OCI-LY7 (cell line): ENCODE data around the gene TFCP2. TPM values are rescaled to one million over a fixed set of nuclear protein-coding genes. Genes with fewer than 3 reads are reported as not detected.

Experiments used
- BruUV-seq: library from RNA; stranded (reverse); fragments of 400-500 nt; replicated peaks from 2 replicates; lab custom pipeline; 2021; lab: Mats Ljungman, UMichigan
- CTCF ChIA-PET: fragments of 300-600 bp; sonication (Branson Sonifier 250); formaldehyde crosslinking; loops from one replicate; lab custom pipeline; 2022; ENCODE audit warnings: antibody characterized with exemption; ENCODE audit not compliant: unreplicated experiment; lab: Charles Lee
- POLR2A ChIA-PET: fragments of 300-600 bp; sonication (Branson Sonifier 250); formaldehyde crosslinking; loops from one replicate; lab custom pipeline; 2022; ENCODE audit warnings: antibody characterized with exemption; lab: Charles Lee
- DNase-seq: peaks from one replicate; pipeline ENCODE4 v3.0.0-alpha.2; 2015; ENCODE audit warnings: low spot score
- H2AFZ ChIP-seq: fragments of 200-600 bp; sonication (generic), shearing (Covaris generic); 2 replicates; pipeline ENCODE4 v1.6.1; 2014; ENCODE audit warnings: mild to moderate bottlenecking, antibody characterized with exemption, low read length, moderate library complexity
- H3K27ac ChIP-seq: fragments of 200-600 bp; sonication (generic); 2 replicates; pipeline ENCODE4 v1.5.1; 2014; ENCODE audit warnings: mixed run types, low read depth, mild to moderate bottlenecking, moderate library complexity, low read length, inconsistent platforms; ENCODE audit not compliant: poor library complexity, severe bottlenecking
- H3K36me3 ChIP-seq: fragments of 200-600 bp; sonication (generic); 2 replicates; pipeline ENCODE4 v1.6.1; 2014; ENCODE audit warnings: mild to moderate bottlenecking, antibody characterized with exemption, low read length, moderate library complexity, mixed read lengths; ENCODE audit not compliant: insufficient read depth
- H3K4me1 ChIP-seq: fragments of 200-600 bp; sonication (generic); 2 replicates; pipeline ENCODE4 v1.5.1; 2014; ENCODE audit warnings: mild to moderate bottlenecking, low read length; ENCODE audit not compliant: insufficient read depth, poor library complexity, severe bottlenecking
- H3K4me2 ChIP-seq: fragments of 200-600 bp; sonication (generic); 2 replicates; pipeline ENCODE4 v1.6.1; 2014; ENCODE audit warnings: mild to moderate bottlenecking, low read length
- H3K4me3 ChIP-seq: fragments of 200-600 bp; sonication (generic); 2 replicates; pipeline ENCODE4 v1.5.1; 2014; ENCODE audit warnings: mild to moderate bottlenecking, low read depth, low read length; ENCODE audit not compliant: poor library complexity, severe bottlenecking
- H3K79me2 ChIP-seq: fragments of 200-600 bp; sonication (generic); 2 replicates; pipeline ENCODE4 v1.6.1; 2016; ENCODE audit warnings: low read depth, mild to moderate bottlenecking, low read length, moderate library complexity, mixed read lengths; ENCODE audit not compliant: insufficient read depth
- H3K9me2 ChIP-seq: fragments of 200-600 bp; sonication (generic); 2 replicates; pipeline ENCODE4 v1.6.1; 2016; ENCODE audit warnings: mild to moderate bottlenecking, low read length, mixed read lengths; ENCODE audit not compliant: insufficient read depth
- H3K9me3 ChIP-seq: fragments of 200-600 bp; sonication (generic); 2 replicates; pipeline ENCODE4 v1.6.1; 2014; ENCODE audit warnings: mild to moderate bottlenecking, mixed run types, low read length, mixed read lengths
- H4K20me1 ChIP-seq: fragments of 200-600 bp; sonication (generic); 2 replicates; pipeline ENCODE4 v1.6.1; 2014; ENCODE audit warnings: mild to moderate bottlenecking, antibody characterized with exemption, low read length, moderate library complexity, mixed read lengths; ENCODE audit not compliant: insufficient read depth
- CTCF ChIP-seq: fragments of 200-600 bp; sonication (generic); conservative IDR thresholded peaks from 2 replicates; pipeline ENCODE4 v1.5.1; 2014; ENCODE audit warnings: mild to moderate bottlenecking, antibody characterized with exemption, low read length, moderate library complexity, mixed read lengths
- EZH2phosphoT487 ChIP-seq: fragments of 200-600 bp; sonication (generic); IDR thresholded peaks from 2 replicates; pipeline ENCODE4 v1.6.1; 2018; ENCODE audit warnings: low read depth, borderline replicate concordance, mild to moderate bottlenecking, mixed run types, antibody characterized with exemption, low read length, moderate library complexity, mixed read lengths
- intact Hi-C: fragments of 100-400 bp; cut with micrococcal nuclease; formaldehyde crosslinking; loops from one replicate; pipeline ENCODE4 v1.10.0; 2022; ENCODE audit not compliant: unreplicated experiment
- total RNA-seq, 2 experiments: library from RNA; depleted of rRNA in 1 of 2; stranded (reverse); fragments of >200 nt in 1 of 2; shearing (Covaris generic) in 1 of 2; gene quantifications; 2 replicates each; pipeline ENCODE4 v1.2.3, GENCODE V29; 2014 to 2022

Gene TFCP2
- total RNA-seq, 2 experiments from 2014 or later: 7.2 to 11.5 TPM

GRCh38 chr12:51219322-51219721 is 46.4 kb upstream of the TFCP2 start:
- Histone ChIP-seq H3K9me2 (no peaks in the 10 kb centered on the region), H2AFZ (no peak overlapping the region), H3K79me2 (no peaks in the 10 kb centered on the region), H3K27ac (no peak overlapping the region), H3K4me2 (peak overlapping the region; percentile 95), H3K4me1 (peaks cover 21% of the 10 kb centered on the region), H4K20me1 (no peaks in the 10 kb centered on the region), H3K4me3 (peak overlapping the region; percentile 69), H3K9me3 (no peaks in the 10 kb centered on the region), H3K36me3 (no peaks in the 10 kb centered on the region)
- DNase-seq: no peak
- intact Hi-C loops: loop anchor here (2.0 to 10.0 kb wide), 3 partner anchors 31 to 135 kb away; partner anchors contain the start of genes CSRNP2 and TFCP2
- CTCF ChIA-PET: interaction anchor here (0.6 to 1.6 kb wide), 2 partner anchors 193 to 362 kb away, joined by 4 read pairs; partner anchors contain the start of gene SLC11A2
- POLR2A ChIA-PET: interaction anchor here (1.1 to 2.3 kb wide), 6 partner anchors 12 to 136 kb away, joined by 3 to 18 read pairs (median 6); partner anchors contain the start of genes CSRNP2 and DAZAP2
- TF ChIP-seq CTCF (no peak), EZH2phosphoT487 (no peak)
- TSS peak; percentile 64 for BruUV-seq

- BruUV-seq: no TSS peak
Measured at GRCh38 chr12:51218607-51219161, 45.7 kb upstream of the TFCP2 start.

More at GRCh38 chr12:51218607-51219161, 45.7 kb upstream of the TFCP2 start:
- TF ChIP-seq CTCF: no peak
- no peak for TF ChIP-seq EZH2phosphoT487
- intact Hi-C loops: loop anchor here (1.0 to 10.0 kb wide), 5 partner anchors 20 to 170 kb away; partner anchors contain the start of genes CSRNP2, DAZAP2, LETMD1 and TFCP2
- H3K79me2 ChIP-seq: no peaks in the 10 kb centered on the region
- POLR2A ChIA-PET: interaction anchor here (1.1 to 2.3 kb wide), 9 partner anchors 9 to 294 kb away, joined by 3 to 18 read pairs (median 5); partner anchors contain the start of genes CSRNP2 and DAZAP2
- no peaks in the 10 kb centered on the region for H3K9me3 ChIP-seq
- H3K36me3 ChIP-seq: no peaks in the 10 kb centered on the region
- H3K4me1 ChIP-seq: peaks cover 21% of the 10 kb centered on the region
- no peak for DNase-seq
- peak overlapping the region; percentile 95 for H3K4me2 ChIP-seq
- H3K27ac ChIP-seq: peak overlapping the region; percentile 40
- no peaks in the 10 kb centered on the region for H4K20me1 ChIP-seq
- peak overlapping the region; percentile 79 for H2AFZ ChIP-seq
- H3K9me2 ChIP-seq: no peaks in the 10 kb centered on the region
- peak overlapping the region; percentile 69 for H3K4me3 ChIP-seq
- CTCF ChIA-PET: interaction anchor here (0.6 to 1.6 kb wide), 3 partner anchors 150 to 363 kb away, joined by 4 read pairs; partner anchors contain the start of gene SLC11A2
